DOHH2 (cell line): ENCODE data around the gene CRYBG1.

Experiments
- EZH2phosphoT487 ChIP-seq: fragments of 200-600 bp; sonication (generic); IDR thresholded peaks from 2 replicates; pipeline ENCODE4 v1.6.1; 2017; ENCODE audit warnings: borderline replicate concordance, mild to moderate bottlenecking, antibody characterized with exemption, low read length, moderate library complexity, mixed read lengths
- TF ChIP-seq, protein P1 (sequence below): fragments of 200-600 bp; sonication (generic); IDR thresholded peaks from one replicate; pipeline ENCODE4 v1.5.1; 2014; ENCODE audit warnings: antibody characterized with exemption, mild to moderate bottlenecking, low read depth, low read length; ENCODE audit not compliant: poor library complexity, severe bottlenecking

DNA sequence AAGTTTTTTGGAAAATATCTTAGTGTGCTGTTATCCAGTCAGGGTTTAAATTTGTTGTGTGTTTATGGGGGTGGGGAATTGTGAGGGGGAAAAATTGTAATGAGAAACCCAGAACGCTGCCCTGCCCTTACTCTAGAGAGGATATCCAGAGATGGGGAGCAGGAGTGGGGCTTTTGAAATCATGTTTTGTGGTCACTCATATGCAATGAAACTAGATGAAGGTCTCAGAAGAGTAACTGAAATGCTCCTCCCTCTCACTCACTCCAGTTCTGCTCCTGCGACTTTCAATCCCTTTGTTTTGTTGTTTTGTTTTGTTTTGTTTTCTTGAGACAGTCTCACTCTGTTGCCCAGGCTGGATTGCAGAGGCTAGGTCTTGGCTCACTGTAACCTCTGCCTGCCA lies 100.0 kb downstream of the CRYBG1 start:
- TF ChIP-seq, protein P1, sequence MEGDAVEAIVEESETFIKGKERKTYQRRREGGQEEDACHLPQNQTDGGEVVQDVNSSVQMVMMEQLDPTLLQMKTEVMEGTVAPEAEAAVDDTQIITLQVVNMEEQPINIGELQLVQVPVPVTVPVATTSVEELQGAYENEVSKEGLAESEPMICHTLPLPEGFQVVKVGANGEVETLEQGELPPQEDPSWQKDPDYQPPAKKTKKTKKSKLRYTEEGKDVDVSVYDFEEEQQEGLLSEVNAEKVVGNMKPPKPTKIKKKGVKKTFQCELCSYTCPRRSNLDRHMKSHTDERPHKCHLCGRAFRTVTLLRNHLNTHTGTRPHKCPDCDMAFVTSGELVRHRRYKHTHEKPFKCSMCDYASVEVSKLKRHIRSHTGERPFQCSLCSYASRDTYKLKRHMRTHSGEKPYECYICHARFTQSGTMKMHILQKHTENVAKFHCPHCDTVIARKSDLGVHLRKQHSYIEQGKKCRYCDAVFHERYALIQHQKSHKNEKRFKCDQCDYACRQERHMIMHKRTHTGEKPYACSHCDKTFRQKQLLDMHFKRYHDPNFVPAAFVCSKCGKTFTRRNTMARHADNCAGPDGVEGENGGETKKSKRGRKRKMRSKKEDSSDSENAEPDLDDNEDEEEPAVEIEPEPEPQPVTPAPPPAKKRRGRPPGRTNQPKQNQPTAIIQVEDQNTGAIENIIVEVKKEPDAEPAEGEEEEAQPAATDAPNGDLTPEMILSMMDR, result no peak
- no peak for TF ChIP-seq EZH2phosphoT487
